HTERT RPE-1 (cell line): ENCODE data around the gene WDR75.
"Not testable (repeated sequence)": the region's sequence is repeated elsewhere in the genome, so short reads cannot be mapped to it uniquely, and the experiment has no call there.

ENCODE experiments used
- in situ Hi-C: fragments of 300-500 bp; cut with MboI; formaldehyde crosslinking; loops from 4 replicates; pipeline ENCODE4 v1.14.3; 2020; ENCODE audit warnings: low sequenced_read_pairs

Gene WDR75

GRCh38 chr2:189440644-189440946 lies 679 bp upstream of the WDR75 start:
- in situ Hi-C loops, result no loop called here

GRCh38 chr2:189441709-189442074 lies 418 bp downstream of the WDR75 start:
- in situ Hi-C loops, result no loop called here

GRCh38 chr2:189442468-189442867 lies 1.2 kb downstream of the WDR75 start:
- in situ Hi-C loops, result no loop called here

- in situ Hi-C loops, result no loop called here
These were observed 3.0 kb downstream of the WDR75 start for GRCh38 chr2:189444322-189444721.

- in situ Hi-C loops, result no loop called here
These were observed 5.5 kb downstream of the WDR75 start for GRCh38 chr2:189446780-189447179.

GRCh38 chr2:189454009-189454408 lies 12.7 kb downstream of the WDR75 start:
- in situ Hi-C loops, result no loop called here

GRCh38 chr2:189465076-189465475 lies 23.8 kb downstream of the WDR75 start:
- in situ Hi-C loops, result no loop called here

- in situ Hi-C loops, result no loop called here
These were observed 24.2 kb downstream of the WDR75 start for GRCh38 chr2:189465478-189465877.

GRCh38 chr2:189466046-189466445 lies 24.8 kb downstream of the WDR75 start:
- in situ Hi-C loops, result no loop called here

- in situ Hi-C loops, result no loop called here
These were observed 25.4 kb downstream of the WDR75 start for GRCh38 chr2:189466656-189467055.

GRCh38 chr2:189467160-189467559 lies 25.9 kb downstream of the WDR75 start:
- in situ Hi-C loops, result no loop called here

GRCh38 chr2:189467593-189467992 lies 26.3 kb downstream of the WDR75 start:
- in situ Hi-C loops, result no loop called here

GRCh38 chr2:189474526-189474925 lies 33.3 kb downstream of the WDR75 start:
- in situ Hi-C loops, result no loop called here

- in situ Hi-C loops, result no loop called here
These were observed 36.5 kb downstream of the WDR75 start for GRCh38 chr2:189477756-189478155.

- in situ Hi-C loops, result not testable (repeated sequence)
These were observed 37.0 kb downstream of the WDR75 start for GRCh38 chr2:189478289-189478688.

- in situ Hi-C loops, result no loop called here
These were observed 39.8 kb downstream of the WDR75 start for GRCh38 chr2:189481071-189481470.

- in situ Hi-C loops, result no loop called here
These were observed 42.3 kb downstream of the WDR75 start for GRCh38 chr2:189483571-189483970.

GRCh38 chr2:189483980-189484740 lies 42.9 kb downstream of the WDR75 start:
- in situ Hi-C loops, result no loop called here

- in situ Hi-C loops, result no loop called here
These were observed 43.9 kb downstream of the WDR75 start for GRCh38 chr2:189485146-189485545.

- in situ Hi-C loops, result no loop called here
These were observed 45.0 kb downstream of the WDR75 start for GRCh38 chr2:189486237-189486770.

- in situ Hi-C loops, result no loop called here
These were observed 46.2 kb downstream of the WDR75 start for GRCh38 chr2:189487283-189488007.

GRCh38 chr2:189488008-189488310 lies 46.7 kb downstream of the WDR75 start:
- in situ Hi-C loops, result no loop called here

GRCh38 chr2:189492451-189492850 lies 51.2 kb downstream of the WDR75 start:
- in situ Hi-C loops, result no loop called here
